GM12878 (cell line): Measurements from ENCODE around the gene TNP2. TPM values are rescaled to one million over a fixed set of nuclear protein-coding genes. Genes with fewer than 3 reads are reported as not detected.

Experiments used
- ATF7 ChIP-seq: fragments of 450-650 bp; IDR thresholded peaks from 2 replicates; pipeline ENCODE4 v1.6.1; 2016; ENCODE audit warnings: low read depth, mild to moderate bottlenecking
- BACH1 ChIP-seq: fragments of 450-650 bp; IDR thresholded peaks from 2 replicates; pipeline ENCODE4 v1.6.1; 2017; ENCODE audit warnings: mild to moderate bottlenecking, borderline replicate concordance
- CBX3 ChIP-seq: fragments of 200-600 bp; sonication (generic); IDR thresholded peaks from 2 replicates; pipeline ENCODE4 v1.6.1; 2016; ENCODE audit warnings: low read depth, borderline replicate concordance
- CREM ChIP-seq: IDR thresholded peaks from 2 replicates; pipeline ENCODE4 v1.6.1; 2014; ENCODE audit warnings: antibody characterized with exemption, low read depth
- E4F1 ChIP-seq: fragments of 450-650 bp; IDR thresholded peaks from 2 replicates; pipeline ENCODE4 v1.6.1; 2018; ENCODE audit warnings: borderline replicate concordance, mild to moderate bottlenecking; ENCODE audit not compliant: partially characterized antibody
- EED ChIP-seq: sonication (generic); IDR thresholded peaks from 2 replicates; pipeline ENCODE4 v1.6.1; 2016; ENCODE audit warnings: antibody characterized with exemption, low read depth
- FOXK2 ChIP-seq: fragments of 450-650 bp; IDR thresholded peaks from 2 replicates; pipeline ENCODE4 v1.6.1; 2017; ENCODE audit warnings: mild to moderate bottlenecking, moderate library complexity
- IKZF1 ChIP-seq: fragments of 450-650 bp; conservative IDR thresholded peaks from 2 replicates; pipeline ENCODE4 v1.6.1; 2017; ENCODE audit warnings: antibody characterized with exemption, mild to moderate bottlenecking
- KDM1A ChIP-seq: fragments of 200-600 bp; sonication (generic); IDR thresholded peaks from 2 replicates; pipeline ENCODE4 v1.6.1; 2016; ENCODE audit warnings: borderline replicate concordance
- MAX ChIP-seq: IDR thresholded peaks from 2 replicates; pipeline ENCODE4 v1.6.1; 2012; ENCODE audit warnings: low read depth, low read length, improper control_type of control experiment
- NFYB ChIP-seq: IDR thresholded peaks from 2 replicates; pipeline ENCODE4 v1.6.1; 2011; ENCODE audit warnings: low read depth, mild to moderate bottlenecking, low read length, improper control_type of control experiment, moderate library complexity; ENCODE audit not compliant: insufficient read depth
- RUNX3 ChIP-seq: IDR thresholded peaks from 2 replicates; pipeline ENCODE4 v1.6.1; 2012; ENCODE audit warnings: low read length, inconsistent platforms
- SIN3A ChIP-seq: IDR thresholded peaks from 2 replicates; pipeline ENCODE4 v1.6.1; 2012; ENCODE audit warnings: low read depth, low read length, improper control_type of control experiment
- SMAD5 ChIP-seq: IDR thresholded peaks from 2 replicates; pipeline ENCODE4 v1.6.1; 2016; ENCODE audit warnings: antibody characterized with exemption, low read depth
- SMARCA5 ChIP-seq: fragments of 450-650 bp; IDR thresholded peaks from 2 replicates; pipeline ENCODE4 v1.6.1; 2017; ENCODE audit warnings: mild to moderate bottlenecking
- SREBF1 ChIP-seq: IDR thresholded peaks from 2 replicates; pipeline ENCODE4 v1.6.1; 2012; ENCODE audit warnings: mild to moderate bottlenecking, low read length
- SUZ12 ChIP-seq: fragments of 200-600 bp; sonication (generic); IDR thresholded peaks from one replicate; pipeline ENCODE4 v1.6.1; 2018; ENCODE audit warnings: antibody characterized with exemption, mild to moderate bottlenecking; ENCODE audit not compliant: unreplicated experiment
- TAF1 ChIP-seq: IDR thresholded peaks from 2 replicates; pipeline ENCODE4 v1.6.1; 2011; ENCODE audit warnings: mild to moderate bottlenecking, low read depth, low read length, borderline replicate concordance
- TCF12 ChIP-seq: IDR thresholded peaks from 2 replicates; pipeline ENCODE4 v1.6.1; 2011; ENCODE audit warnings: low read depth, mild to moderate bottlenecking, low read length
- TCF7 ChIP-seq: IDR thresholded peaks from 2 replicates; pipeline ENCODE4 v1.6.1; 2014; ENCODE audit warnings: antibody characterized with exemption, borderline replicate concordance
- USF2 ChIP-seq: IDR thresholded peaks from 2 replicates; pipeline ENCODE4 v1.6.1; 2011; ENCODE audit warnings: low read depth, low read length, improper control_type of control experiment, borderline replicate concordance
- YY1 ChIP-seq: IDR thresholded peaks from 2 replicates; pipeline ENCODE4 v1.6.1; 2011; ENCODE audit warnings: low read depth, mild to moderate bottlenecking, low read length
- ZBTB4 ChIP-seq: fragments of 450-650 bp; formaldehyde crosslinking; IDR thresholded peaks from 2 replicates; pipeline ENCODE4 v1.4.0; 2022; ENCODE audit warnings: mild to moderate bottlenecking, moderate library complexity
- ZNF384 ChIP-seq: IDR thresholded peaks from 2 replicates; pipeline ENCODE4 v1.6.1; 2012; ENCODE audit warnings: low read depth, mild to moderate bottlenecking, low read length, improper control_type of control experiment, borderline replicate concordance
- polyA plus RNA-seq, 11 experiments: library from polyadenylated mRNA; depleted of rRNA in 4 of 11; unstranded in 6 of 11; stranded (reverse) in 5 of 11; fragments of >200 nt; fragmentation: Nextera tagmentation in 4 of 11; fragmentation: Illumina TruSeq in 1 of 11; extraction: Ambion mirVana in 4 of 11; extraction: Trizol in 1 of 11; gene quantifications; 1 replicate in 1 of 11; 2 replicates in 10 of 11; pipeline versions ENCODE4 v1.2.1 to v1.2.3, GENCODE V29; 2011 to 2016; ENCODE audit warnings: inconsistent platforms in 2 of 11, missing spikeins in 2 of 11, low read depth in 1 of 11
- total RNA-seq, 4 experiments: library from RNA; depleted of rRNA in 3 of 4; stranded (reverse); fragments of >200 nt in 3 of 4; fragmentation: Illumina TruSeq in 1 of 4; extraction: Trizol in 1 of 4; gene quantifications; 2 replicates each; pipeline versions ENCODE4 v1.2.1 to v1.2.3, GENCODE V29; 2013 to 2021

The TNP2 gene
- total and polyA plus RNA-seq, 10 of the 15 experiments (the other 5 are each of a cell fraction or from before 2014, with no cell fraction given) = not detected

- TF ChIP-seq BACH1 (no peak), TAF1 (no peak), TCF7 (no peak), SIN3A (no peak), TCF12 (no peak), SMAD5 (no peak), CREM (no peak), RUNX3 (peak; percentile 50), ZNF384 (no peak), CBX3 (no peak), SREBF1 (no peak), SUZ12 (no peak), E4F1 (no peak), USF2 (no peak), KDM1A (no peak), FOXK2 (0 out of 2 replicates have a peak, but pooled peaks have one; percentile 34), ZBTB4 (no peak), YY1 (no peak), IKZF1 (peak; percentile 27; the same call in 1 of the 2 replicates), EED (peak; percentile 23; the same call in 1 of the 2 replicates), MAX (no peak), SMARCA5 (no peak), NFYB (no peak), ATF7 (peak; percentile 22; the same call in 1 of the 2 replicates)
Observed at GRCh38 chr16:11263737-11264136, 5.4 kb downstream of the TNP2 start (continued).
